Esophagus squamous epithelium (tissue), 5 donors: ENCODE results near the gene EVL. TPM values are rescaled to one million over a fixed set of nuclear protein-coding genes. Genes with fewer than 3 reads are reported as not detected.
"Not testable (repeated sequence)": the region's sequence is repeated elsewhere in the genome, so short reads cannot be mapped to it uniquely, and the experiment has no call there.

ENCODE experiments used
- DNase-seq: peaks from one replicate; lab custom pipeline; 2025; lab: John Stamatoyannopoulos, UW
- H3K27ac ChIP-seq, 4 donors: fragments of 200-600 bp; sonication (generic); one replicate each; pipeline ENCODE4 v1.5.1; 2016 to 2019; ENCODE audit warnings: mild to moderate bottlenecking in 1 of 4
- H3K27me3 ChIP-seq, 4 donors: fragments of 200-600 bp; sonication (generic); 1 replicate in 3 of 4; 2 replicates in 1 of 4; pipeline versions ENCODE4 v1.5.1 to v1.6.0; 2017 to 2021; ENCODE audit warnings: antibody characterized with exemption in 1 of 4
- H3K36me3 ChIP-seq, 3 donors: fragments of 200-600 bp; sonication (generic); one replicate each; pipeline ENCODE4 v1.5.1; 2016 to 2019
- H3K4me1 ChIP-seq, 3 donors: fragments of 200-600 bp; sonication (generic); one replicate each; pipeline ENCODE4 v1.5.1; 2017 to 2019
- H3K4me3 ChIP-seq, 4 donors: fragments of 200-600 bp; sonication (generic); 1 replicate in 3 of 4; 2 replicates in 1 of 4; pipeline ENCODE4 v1.5.1; 2016 to 2019; ENCODE audit warnings: mild to moderate bottlenecking in 2 of 4, moderate library complexity in 1 of 4
- H3K9me3 ChIP-seq, 3 donors: fragments of 200-600 bp; sonication (generic); one replicate each; pipeline ENCODE4 v1.5.1; 2016 to 2019
- CTCF ChIP-seq, 6 experiments: fragments of 450-650 bp in 4 of 6; fragments of 200-600 bp in 2 of 6; sonication (generic) in 2 of 6; IDR thresholded peaks; one replicate each; pipeline ENCODE4 v1.5.1; 2016 to 2019; ENCODE audit warnings: antibody characterized with exemption in 6 of 6, mild to moderate bottlenecking in 4 of 6, moderate library complexity in 4 of 6
- POLR2A ChIP-seq, 4 donors: fragments of 450-650 bp; IDR thresholded peaks; one replicate each; pipeline ENCODE4 v1.6.1; 2017; ENCODE audit warnings: antibody characterized with exemption in 4 of 4, mild to moderate bottlenecking in 4 of 4, moderate library complexity in 3 of 4
- WGBS, 2 donors: methylation state at CpG; one replicate each; pipeline ENCODE4 v1.1.5; 2018; 5-methylcytosine and 5-hydroxymethylcytosine counted together
- intact Hi-C: fragments of 100-400 bp; cut with DNase I; formaldehyde crosslinking; loops from one replicate; pipeline ENCODE4 v1.15.0; 2022
- total RNA-seq, 4 donors: library from RNA; depleted of rRNA; stranded (reverse); fragments of >200 nt; gene quantifications; one replicate each; pipeline ENCODE4 v1.1.0, GENCODE V29; 2016
- donor health status: DM: yes; HTN: yes; CAD: no.

Gene EVL
- total RNA-seq, 4 donors from 2014 or later: 20.0 to 61.2 (median 25.8) TPM

- no peaks in the 10 kb centered on the region for H3K9me3 ChIP-seq
- no peak for DNase-seq
- no peak overlapping the region for H3K27ac ChIP-seq
- H3K4me1 ChIP-seq: peaks cover 0 to 4% (median 0%) of the 10 kb centered on the region in 3 donors
- no peaks in the 10 kb centered on the region for H3K36me3 ChIP-seq
- H3K4me3 ChIP-seq: no peak overlapping the region
- no peaks in the 10 kb centered on the region for H3K27me3 ChIP-seq
- TF ChIP-seq POLR2A (IDR thresholded peaks at IDR 0.05) (no peak), CTCF (IDR thresholded peaks at IDR 0.05) (no peak)
- WGBS, 2 donors: 79 to 85% methylated on average over 13 to 14 of the region's 14 CpGs
- intact Hi-C loops: no loop called here
Measured at GRCh38 chr14:100176811-100177327, 111.6 kb downstream of the EVL start.

- WGBS, 2 donors: 93 to 97% methylated on average over 3 to 7 of the region's 7 CpGs
- intact Hi-C loops: no loop called here
- Histone ChIP-seq H3K27me3 (no peaks in the 10 kb centered on the region), H3K4me3 (no peak overlapping the region), H3K27ac (no peak overlapping the region), H3K36me3 (no peaks in the 10 kb centered on the region), H3K4me1 (peaks cover 0 to 4% (median 0%) of the 10 kb centered on the region in 3 donors), H3K9me3 (no peaks in the 10 kb centered on the region)
- no peak for DNase-seq
- no peak for TF ChIP-seq POLR2A (IDR thresholded peaks at IDR 0.05)
- TF ChIP-seq CTCF (IDR thresholded peaks at IDR 0.05): no peak
Measured at GRCh38 chr14:100178691-100179090, 113.5 kb downstream of the EVL start.

GRCh38 chr14:100180671-100181070, 115.4 kb downstream of the EVL start:
- H3K36me3 ChIP-seq, H3K9me3 ChIP-seq, intact Hi-C loops, H3K4me3 ChIP-seq, DNase-seq, H3K27me3 ChIP-seq, H3K4me1 ChIP-seq, H3K27ac ChIP-seq: not testable (repeated sequence)
- no CpG with 5 or more reads among the region's 30 CpGs for WGBS, 2 donors

- H3K4me1 ChIP-seq, H3K36me3 ChIP-seq, intact Hi-C loops, DNase-seq, H3K27me3 ChIP-seq, H3K4me3 ChIP-seq, H3K9me3 ChIP-seq, H3K27ac ChIP-seq: not testable (repeated sequence)
- 78 to 83% methylated on average over 3 of the region's 4 CpGs for WGBS, 2 donors
Measured at GRCh38 chr14:100181876-100182551, 116.8 kb downstream of the EVL start.

GRCh38 chr14:100187247-100187833, 122.1 kb downstream of the EVL start:
- Histone ChIP-seq H3K4me3 (no peak overlapping the region), H3K27me3 (no peaks in the 10 kb centered on the region), H3K36me3 (no peaks in the 10 kb centered on the region), H3K27ac (peak overlapping the region in 3 of 4 donors; percentile 75 to 86 (median 80)), H3K4me1 (peaks cover 10 to 49% (median 15%) of the 10 kb centered on the region in 3 donors), H3K9me3 (no peaks in the 10 kb centered on the region)
- WGBS, 2 donors: 31 to 72% methylated on average over 9 to 12 of the region's 12 CpGs
- no peak for DNase-seq
- TF ChIP-seq POLR2A (IDR thresholded peaks at IDR 0.05): no peak
- no peak for TF ChIP-seq CTCF (IDR thresholded peaks at IDR 0.05)
- intact Hi-C loops: no loop called here

GRCh38 chr14:100188392-100189030, 123.3 kb downstream of the EVL start:
- WGBS, 2 donors: 81 to 90% methylated on average over 9 to 10 of the region's 12 CpGs
- Histone ChIP-seq H3K4me3 (no peak overlapping the region), H3K27ac (peak overlapping the region in 2 of 4 donors; percentile 80 to 86), H3K27me3 (no peaks in the 10 kb centered on the region), H3K36me3 (no peaks in the 10 kb centered on the region), H3K9me3 (no peaks in the 10 kb centered on the region), H3K4me1 (peaks cover 18 to 58% (median 22%) of the 10 kb centered on the region in 3 donors)
- DNase-seq: no peak
- intact Hi-C loops: no loop called here
- TF ChIP-seq POLR2A (IDR thresholded peaks at IDR 0.05): no peak
- TF ChIP-seq CTCF (IDR thresholded peaks at IDR 0.05): no peak
